Activated CD8-positive, alpha-beta memory T cell treated with anti-CD3 and anti-CD28 coated beads, Interleukin-2, amount 50 U/mL, for 1 hour (primary cell): ENCODE measurements around the gene LMTK3.
A peak's percentile ranks its signal among the peaks of the same experiment; 100 is the strongest.

ENCODE experiments used
- DNase-seq: peaks from one replicate; pipeline ENCODE4 v3.0.0-alpha.2; 2020; ENCODE audit errors: extremely low read depth

The LMTK3 gene, protein sequence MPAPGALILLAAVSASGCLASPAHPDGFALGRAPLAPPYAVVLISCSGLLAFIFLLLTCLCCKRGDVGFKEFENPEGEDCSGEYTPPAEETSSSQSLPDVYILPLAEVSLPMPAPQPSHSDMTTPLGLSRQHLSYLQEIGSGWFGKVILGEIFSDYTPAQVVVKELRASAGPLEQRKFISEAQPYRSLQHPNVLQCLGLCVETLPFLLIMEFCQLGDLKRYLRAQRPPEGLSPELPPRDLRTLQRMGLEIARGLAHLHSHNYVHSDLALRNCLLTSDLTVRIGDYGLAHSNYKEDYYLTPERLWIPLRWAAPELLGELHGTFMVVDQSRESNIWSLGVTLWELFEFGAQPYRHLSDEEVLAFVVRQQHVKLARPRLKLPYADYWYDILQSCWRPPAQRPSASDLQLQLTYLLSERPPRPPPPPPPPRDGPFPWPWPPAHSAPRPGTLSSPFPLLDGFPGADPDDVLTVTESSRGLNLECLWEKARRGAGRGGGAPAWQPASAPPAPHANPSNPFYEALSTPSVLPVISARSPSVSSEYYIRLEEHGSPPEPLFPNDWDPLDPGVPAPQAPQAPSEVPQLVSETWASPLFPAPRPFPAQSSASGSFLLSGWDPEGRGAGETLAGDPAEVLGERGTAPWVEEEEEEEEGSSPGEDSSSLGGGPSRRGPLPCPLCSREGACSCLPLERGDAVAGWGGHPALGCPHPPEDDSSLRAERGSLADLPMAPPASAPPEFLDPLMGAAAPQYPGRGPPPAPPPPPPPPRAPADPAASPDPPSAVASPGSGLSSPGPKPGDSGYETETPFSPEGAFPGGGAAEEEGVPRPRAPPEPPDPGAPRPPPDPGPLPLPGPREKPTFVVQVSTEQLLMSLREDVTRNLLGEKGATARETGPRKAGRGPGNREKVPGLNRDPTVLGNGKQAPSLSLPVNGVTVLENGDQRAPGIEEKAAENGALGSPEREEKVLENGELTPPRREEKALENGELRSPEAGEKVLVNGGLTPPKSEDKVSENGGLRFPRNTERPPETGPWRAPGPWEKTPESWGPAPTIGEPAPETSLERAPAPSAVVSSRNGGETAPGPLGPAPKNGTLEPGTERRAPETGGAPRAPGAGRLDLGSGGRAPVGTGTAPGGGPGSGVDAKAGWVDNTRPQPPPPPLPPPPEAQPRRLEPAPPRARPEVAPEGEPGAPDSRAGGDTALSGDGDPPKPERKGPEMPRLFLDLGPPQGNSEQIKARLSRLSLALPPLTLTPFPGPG (N-terminal part only)

DNA sequence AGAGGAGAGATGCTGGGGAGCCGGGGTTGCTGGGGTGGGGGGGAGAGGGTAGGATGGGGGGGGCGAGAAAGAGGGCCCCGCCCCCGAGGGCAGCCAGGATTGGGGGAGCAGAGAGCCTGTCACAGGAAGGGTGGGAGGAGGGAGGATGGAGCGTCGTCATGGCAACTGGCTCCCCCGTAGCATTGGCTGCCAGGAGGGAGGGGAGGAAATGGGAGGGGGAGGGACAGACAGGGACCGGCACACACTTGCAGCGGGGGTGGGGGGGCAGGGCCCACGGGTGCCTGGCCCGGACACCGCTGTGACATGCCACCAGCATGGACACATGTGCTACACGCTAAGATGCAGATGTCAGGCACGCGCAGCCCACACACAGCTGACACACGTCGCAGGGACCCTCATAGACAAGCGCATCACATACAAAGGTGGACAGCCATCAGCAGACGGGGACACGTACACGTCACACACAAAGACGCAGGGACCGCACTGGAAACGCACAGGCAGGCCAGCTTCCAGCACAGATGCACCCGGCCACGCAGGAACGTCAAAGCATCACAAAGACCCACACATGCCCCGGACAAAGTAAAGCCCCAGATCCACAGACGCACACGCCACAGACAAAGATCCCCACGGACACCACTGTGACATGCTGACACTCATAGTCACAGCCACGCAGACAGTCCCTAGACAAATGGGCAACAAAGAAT lies at the start of gene LMTK3:
Gene LMTK3, minus strand, starts transcription at position 36 of the 704 bp plus-strand sequence. CDS start 259 bp downstream, outside the sequence.
- DNase-seq, result peak; percentile 75

DNA sequence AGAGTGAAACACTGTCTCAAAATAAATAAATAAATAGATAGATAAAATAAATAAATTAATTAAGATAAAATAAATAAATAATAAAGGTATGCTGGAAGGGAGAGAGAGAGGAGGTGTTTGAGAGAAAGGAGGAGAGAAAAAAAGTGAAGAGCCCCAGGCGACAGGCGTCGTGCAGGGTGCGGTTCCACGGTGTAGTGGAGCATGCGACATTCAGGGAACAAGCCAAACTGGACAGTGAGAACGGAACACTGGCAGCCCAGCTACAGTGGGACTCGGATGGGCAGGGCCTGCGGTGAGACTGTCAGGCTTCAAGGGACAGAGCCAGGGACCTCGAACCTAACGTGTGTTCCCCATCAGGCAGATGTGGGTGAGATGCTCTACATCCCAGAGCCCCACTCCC lies 49.8 kb upstream of the LMTK3 start:
- DNase-seq, result no peak

DNA sequence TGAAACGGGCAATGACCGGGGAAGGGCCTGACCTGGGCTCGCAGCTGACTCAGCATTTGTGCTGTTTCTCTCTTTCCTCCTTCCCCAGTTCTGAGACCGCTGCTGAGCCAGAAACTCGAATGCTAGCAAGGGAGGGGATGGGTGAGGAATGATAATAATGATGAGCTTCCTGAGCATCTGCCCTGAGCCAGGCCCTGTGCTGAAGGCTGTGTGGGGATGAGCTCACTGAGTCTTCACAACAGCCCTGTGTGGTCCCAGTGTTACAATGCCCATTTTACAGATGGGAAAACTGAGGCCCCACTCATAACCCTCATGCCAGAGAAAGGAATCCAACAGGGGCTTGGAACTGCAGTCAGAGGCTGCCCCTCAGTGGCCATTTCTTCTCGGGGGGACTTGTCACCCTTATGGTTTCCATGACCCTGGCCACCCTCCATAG lies 48.5 kb upstream of the LMTK3 start:
- no peak for DNase-seq

DNA sequence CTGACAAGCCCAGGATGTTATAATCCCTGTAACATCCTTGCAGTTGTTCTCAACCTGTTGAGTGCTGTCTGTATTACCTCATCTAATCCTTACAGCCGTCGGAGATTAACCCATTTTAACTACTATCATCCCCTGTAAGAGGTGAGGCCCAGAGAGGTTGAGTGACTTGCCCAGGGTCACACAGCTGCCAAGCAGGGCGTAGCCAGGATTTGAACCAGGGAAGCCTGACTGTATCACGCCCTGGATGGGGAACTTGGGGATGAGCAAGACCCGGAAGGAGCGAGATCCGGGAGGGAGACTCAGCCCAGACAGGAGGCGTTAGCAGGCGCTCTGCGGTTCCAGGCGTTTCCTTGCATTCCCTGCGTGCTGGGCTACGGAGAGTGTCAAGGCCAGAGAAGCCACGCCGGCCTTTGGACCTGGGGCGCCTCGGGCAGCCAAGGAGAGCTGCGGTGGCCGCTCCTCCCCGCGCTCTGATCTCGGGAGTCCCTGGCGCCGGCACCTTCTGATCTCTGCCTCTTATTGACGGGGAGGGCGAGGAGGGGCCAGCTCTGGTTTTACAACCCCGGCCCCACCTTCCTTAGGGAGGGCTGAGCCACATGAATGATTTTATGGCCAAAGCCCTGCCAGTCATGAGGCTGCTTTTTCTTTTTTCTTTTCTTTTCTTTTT lies 46.5 kb upstream of the LMTK3 start:
- no peak for DNase-seq

DNA sequence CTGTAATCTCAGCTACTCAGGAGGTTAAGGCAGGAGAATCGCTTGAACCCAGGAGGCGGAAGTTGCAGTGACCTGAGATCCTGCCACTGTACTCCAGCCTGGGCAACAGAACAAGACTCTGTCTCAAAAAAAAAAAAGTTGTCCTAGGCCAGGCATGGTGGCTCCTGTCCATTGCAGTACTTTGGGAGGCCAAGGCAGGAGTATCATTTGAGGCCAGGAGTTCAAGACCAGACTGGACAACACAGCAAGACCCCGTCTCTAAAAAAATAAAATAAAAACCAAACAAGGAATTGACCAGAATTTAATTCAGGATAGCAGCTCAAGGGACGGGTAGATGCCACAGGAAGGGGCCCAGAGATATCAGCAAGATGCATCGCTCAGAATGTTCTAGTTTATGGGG lies 45.2 kb upstream of the LMTK3 start:
- DNase-seq, result no peak

DNA sequence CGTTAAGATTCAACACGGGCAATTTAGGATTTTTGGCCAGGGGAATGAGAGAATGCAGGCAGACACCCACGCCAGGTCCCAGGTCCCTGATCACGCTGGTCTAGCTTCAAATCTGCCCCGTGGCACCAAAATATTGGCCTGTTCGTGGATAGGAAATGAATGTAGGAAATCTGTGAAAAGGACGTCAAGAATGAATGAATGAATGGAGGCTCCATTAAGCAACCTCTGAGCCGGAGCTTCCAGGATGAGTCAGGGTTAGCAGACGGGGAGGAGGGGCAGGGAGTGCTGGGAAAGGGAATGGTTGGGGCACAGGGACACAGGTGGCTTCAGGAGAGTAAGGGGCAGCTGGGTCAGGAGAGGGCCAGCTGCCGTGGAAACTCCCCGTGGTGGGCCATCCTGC lies 44.5 kb upstream of the LMTK3 start:
- no peak for DNase-seq

DNA sequence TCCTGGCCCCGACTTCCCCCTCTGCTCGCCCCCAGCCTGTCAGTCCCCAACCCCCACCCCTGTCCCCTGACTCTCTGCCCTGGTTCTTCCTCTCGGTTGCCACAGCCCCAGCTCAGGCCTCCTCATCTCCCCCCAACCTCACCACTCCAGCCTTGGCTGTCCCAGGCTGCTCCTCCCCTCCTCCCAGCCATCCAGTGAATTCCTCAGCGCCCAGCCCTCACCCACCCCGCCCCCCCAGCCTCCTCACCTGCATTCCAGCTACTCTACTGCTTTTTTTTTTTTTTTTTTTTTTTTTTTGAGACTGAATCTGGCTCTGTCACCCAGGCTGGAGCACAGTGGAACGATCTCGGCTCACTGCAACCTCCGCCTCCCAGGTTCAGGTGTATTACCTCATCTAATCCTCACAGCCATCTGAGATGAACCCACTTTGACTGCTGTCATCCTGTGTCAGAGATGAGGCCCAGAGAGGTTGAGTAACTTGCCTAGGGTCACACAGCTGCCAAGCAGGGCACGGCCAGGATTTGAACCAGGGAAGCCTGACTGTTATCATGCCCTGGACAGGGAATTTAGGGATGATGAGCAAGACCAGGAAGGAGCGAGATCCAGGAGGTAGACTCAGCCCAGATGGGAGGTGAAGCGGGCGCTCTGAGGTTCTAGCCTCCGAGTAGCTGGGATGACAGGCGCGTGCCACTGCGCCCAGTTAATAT lies 42.9 kb upstream of the LMTK3 start:
- no peak for DNase-seq

DNA sequence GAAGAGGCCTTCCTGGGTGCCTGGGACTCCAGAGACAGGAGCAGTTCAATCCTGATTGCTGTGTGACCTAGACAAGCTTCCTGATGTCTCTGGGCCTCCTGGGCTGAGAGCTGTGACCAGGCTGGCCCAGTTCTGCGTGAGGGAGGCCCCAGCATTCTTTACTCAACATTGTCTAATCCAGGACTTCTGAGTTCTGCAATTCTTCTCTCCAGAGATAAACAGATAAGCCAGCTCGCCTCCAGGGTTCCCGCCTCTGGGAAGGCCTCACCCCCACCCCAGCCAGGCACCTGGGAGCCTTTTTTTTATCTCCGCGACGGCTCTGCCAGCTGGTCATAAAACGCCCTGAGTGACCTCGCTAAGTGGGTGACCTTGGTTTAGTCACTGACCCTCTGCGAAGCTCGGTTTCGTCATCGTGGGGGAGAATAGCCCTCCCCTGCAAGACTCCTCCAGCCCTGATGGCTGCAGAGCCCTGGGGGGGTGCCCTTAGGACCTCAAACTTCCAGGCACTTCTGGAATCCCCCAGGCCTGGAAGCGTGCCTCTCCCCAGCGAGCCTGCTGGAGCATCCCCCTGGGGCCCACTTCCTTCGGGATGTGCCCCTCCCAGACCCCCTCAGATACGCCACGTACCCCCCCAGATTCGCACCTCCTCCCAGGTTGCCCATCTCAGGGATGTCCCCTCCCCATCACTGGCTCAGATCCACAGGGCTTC lies 42.2 kb upstream of the LMTK3 start:
- DNase-seq, result no peak

DNA sequence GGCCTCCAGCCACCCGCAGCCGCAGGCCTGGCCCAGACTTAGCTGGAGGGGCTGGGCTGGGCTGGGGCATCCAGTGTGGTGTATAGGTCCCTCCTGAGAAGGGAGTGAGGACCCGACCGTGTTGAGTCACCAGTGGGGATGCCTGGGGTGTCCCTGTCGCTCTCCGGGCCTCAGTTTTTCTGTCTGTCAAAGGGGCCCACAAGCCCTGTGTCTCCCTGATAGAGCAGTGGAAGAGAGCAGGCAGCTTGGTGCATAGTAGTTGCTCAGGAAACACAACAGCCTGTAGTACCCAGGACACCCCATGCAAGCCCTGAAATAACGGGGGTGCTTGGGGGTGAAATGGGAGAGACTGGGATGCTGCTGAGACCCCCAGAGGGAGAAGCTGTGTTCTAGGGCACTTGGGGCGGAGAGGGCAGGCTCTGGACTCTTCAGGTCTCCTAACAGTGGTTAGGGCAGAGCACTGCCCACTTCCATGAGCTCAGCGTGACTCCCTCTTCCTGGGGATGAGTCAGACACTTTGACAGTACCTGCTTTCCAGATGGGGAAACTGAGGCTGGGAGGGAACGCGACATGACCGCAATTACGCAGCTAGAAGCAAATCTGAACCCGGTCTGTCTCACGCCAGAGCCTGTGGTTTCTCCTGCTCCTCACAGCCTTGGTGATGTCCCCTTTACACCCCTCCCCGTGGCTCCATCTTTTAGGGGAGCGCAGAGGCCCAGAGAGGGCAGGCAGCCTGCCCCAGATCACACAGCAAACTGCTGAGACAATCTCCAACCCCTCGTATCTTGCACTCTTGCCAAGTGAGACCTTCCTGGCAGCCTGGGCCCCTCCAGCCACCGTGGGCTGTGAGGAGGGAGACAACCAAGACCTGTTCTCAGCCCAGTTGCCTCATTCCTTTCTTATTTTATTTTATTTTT lies 41.0 kb upstream of the LMTK3 start:
- no peak for DNase-seq

DNA sequence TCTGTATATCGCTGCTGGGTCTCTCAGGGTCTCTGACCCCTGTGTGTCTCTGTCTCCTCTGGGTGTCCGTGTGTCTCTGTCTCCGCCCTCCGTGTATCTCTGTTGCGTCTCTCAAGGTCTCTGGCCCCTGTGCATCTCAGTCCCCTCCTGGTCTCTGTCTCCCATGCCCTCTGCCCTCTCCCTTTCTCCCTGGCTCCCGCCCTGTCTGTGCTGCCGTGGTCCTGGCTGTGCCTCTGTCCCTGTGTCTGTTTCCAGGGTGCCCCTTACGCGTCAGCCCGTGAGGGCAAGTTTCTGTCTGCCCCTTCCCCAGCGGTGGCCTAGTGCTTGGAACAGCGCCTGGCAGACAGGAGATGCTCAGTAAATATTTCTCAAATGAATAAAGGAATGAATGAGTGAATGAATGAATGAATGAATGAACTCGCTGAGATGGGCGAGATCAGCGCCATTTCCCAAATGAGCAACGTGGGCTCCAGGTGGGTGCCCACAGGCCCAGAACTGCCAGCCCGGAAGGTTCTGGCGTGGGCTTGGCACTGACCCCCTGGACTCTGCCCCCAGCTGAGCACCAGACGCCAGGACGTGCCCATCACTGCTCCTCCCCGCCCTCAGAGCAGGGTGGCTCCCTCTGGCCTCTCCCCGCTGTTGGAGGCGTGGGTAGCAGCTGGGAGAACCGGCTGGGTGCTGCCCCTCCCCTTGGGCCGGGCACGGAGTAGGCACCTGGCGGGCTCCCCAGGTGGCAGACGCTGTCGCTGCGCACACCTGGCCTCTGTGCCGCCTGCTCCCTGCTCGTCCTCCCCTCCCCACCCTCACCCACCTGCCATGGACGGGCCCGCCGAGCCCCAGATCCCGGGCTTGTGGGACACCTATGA lies 40.0 kb upstream of the LMTK3 start, which contains the start of gene SULT2B1:
Gene SULT2B1, plus strand, starts transcription at position 736 of the 866 bp plus-strand sequence. Its CDS starts 81 bp downstream, at position 817.
- DNase-seq, result no peak

DNA sequence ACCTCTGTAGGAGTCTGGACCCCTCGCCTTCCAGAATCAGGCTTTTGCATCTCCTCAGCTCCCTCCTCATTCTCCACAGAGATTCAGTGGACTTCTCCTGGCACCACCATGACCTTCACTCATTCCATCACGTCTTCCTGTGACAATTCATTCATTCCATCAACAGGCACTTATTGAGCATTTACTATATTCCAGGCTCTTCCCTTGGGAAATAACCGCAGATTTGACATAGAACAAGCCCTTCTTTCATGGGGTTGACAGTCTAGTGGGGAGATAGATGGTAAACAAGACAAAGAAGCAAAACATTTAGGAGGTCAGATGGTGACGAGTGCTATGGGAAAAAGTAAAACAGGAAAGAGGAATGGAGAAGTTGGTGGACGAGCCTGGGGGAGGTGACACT lies 37.7 kb upstream of the LMTK3 start:
- no peak for DNase-seq

DNA sequence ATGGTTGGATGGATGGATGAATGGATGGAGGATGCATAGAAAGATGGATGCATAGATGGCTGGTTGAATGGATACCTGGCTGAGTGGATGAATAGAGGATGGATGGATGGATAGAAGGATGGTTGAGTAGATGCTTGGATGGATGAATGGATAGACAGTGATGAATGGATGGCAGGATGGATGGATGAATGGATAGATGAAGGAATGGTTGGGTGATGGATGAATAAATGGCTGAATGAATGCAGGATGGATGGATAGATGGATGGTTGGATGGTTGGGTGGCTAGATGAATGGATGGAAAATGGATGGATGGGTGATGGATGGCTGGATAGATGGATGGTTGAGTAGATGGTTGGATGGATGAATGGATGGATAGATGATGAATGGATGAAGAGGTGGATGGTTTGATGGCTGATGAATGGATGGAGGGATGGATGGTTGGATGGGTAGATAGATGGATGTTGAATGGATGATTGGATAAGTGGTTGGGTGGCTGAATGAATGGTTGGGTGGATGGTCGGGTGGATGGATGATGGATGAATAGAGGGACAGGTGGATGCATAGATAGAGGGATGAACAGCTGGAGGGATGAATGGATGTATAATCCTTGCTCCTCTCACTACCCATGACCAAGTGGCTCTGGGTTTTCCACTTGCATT lies 36.7 kb upstream of the LMTK3 start:
- no peak for DNase-seq

DNA sequence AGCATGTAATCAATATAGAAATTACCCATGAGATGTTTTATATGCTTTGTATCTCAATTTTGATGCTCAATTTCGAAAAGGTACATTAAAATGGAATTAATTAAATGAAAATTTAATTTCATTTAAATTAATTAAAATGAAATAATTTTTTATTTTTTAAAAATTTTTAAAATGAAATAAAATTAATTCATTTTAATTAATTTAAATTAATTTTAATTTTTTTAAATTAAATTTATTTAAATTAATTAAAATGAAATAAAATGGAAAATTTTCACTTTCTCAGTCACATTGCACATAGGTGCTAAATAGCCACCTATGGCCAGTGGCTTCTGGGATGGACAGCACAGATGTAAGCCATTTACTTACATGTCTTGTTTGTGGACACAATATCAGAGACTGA lies 36.1 kb upstream of the LMTK3 start:
- no peak for DNase-seq

DNA sequence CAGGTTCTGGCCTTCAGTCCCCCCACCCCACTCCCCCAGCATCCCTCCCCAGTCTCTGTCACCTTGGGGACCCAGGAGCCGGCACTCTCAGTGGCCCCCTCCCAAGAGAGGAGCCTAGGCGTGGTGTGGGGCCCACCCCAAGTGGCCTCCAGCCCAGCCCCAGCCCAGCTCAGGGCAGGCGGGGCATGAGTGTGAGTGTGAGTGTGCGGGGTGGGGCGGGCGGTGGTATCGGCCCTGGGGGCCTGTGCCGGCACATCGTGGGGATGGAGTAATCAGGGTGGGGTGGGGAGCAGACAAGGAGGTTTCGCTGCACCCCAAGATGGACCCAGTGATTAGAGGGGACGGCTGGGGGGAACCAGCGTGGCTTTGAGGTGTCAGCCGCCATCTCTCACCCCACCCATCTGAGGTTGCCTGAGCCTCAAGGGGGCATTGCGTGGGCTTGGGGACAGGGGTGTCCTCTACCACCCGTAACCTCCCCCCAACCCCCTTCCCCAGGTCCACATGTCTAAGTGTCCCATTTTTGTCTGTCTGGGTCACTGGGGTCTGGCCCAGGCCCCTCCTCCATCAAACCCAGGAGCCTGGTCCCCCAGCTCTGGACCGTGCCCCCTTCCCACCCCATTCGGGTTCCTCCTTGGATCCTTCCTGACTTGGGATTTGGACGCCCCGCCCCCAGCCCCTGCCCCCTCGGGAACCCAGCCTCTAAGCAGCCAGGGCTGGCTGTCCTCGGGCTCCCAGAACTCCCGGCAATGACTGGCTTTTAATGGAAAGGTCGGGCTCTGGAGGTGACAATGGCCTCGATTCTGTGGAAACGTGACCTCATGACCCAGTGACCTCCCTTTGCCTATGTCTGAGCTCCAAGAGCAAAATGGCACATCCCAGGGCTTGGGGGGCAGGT lies 33.5 kb upstream of the LMTK3 start:
- DNase-seq, result no peak

DNA sequence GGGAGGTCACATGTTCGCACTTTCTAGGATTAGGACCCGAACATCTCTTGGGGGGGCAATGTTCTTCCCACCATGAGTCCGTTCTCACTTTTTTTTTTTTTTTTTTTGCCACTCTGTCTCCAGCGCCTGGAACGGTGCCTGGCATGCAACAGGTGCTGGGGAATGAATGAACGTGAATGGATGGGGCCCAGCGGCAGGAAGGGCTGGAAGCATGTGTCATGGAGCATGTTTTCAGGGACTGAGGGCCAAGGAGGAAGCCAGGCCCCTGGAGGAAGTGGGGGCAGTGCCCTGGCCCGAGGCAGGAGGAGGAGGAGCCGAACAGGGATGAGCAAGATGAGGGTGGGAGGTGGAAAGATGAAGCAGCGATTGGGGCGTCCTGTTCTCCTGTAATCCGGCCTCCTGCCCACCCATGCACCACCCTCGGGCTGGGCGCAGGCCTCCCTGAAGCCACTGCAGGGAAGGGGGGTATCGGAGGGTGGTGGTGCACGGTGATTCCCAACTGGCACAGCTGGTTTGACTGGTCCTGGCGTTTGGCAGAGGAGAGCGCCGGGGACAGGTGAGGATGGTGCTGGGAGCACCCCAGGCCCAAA lies 31.6 kb upstream of the LMTK3 start:
- DNase-seq, result no peak
